Measurements from ENCODE around the gene ELOB.

- no peak for TF ChIP-seq SIN3A (IDR thresholded peaks at IDR 0.05; ENCODE audit: borderline replicate concordance, insufficient read depth, low read length)
- TF ChIP-seq TAF1 (IDR thresholded peaks at IDR 0.05; ENCODE audit: borderline replicate concordance, insufficient read depth, low read length), result no peak
- TF ChIP-seq POLR2AphosphoS5 (IDR thresholded peaks at IDR 0.05; ENCODE audit: low read depth, low read length), result no peak
- TF ChIP-seq REST (IDR thresholded peaks at IDR 0.05; ENCODE audit: insufficient read depth in 1 of 2, low read depth in 2 of 2, low read length in 2 of 2), result no peak
- no peak for TF ChIP-seq FOXP2 (optimal IDR thresholded peaks at IDR 0.05; ENCODE audit: borderline replicate concordance, extremely low read depth, extremely low read length, insufficient read depth)
These were observed 31.8 kb downstream of the ELOB start for GRCh38 chr16:2745116-2745890.
